HepG2 (cell line): ENCODE data around the gene TMEM167A. TPM values are rescaled to one million over a fixed set of nuclear protein-coding genes. Genes with fewer than 3 reads are reported as not detected.

Experiments
- ATF4 ChIP-seq, 2 experiments: fragments of 450-650 bp in 1 of 2; sonication (generic) in 1 of 2; formaldehyde crosslinking; IDR thresholded peaks; 2 replicates each; pipeline versions ENCODE4 v1.5.0 to v1.8.0; 2020 to 2022; ENCODE audit warnings: mild to moderate bottlenecking in 1 of 2, missing genetic modification reagents in 1 of 2
- ELF1 ChIP-seq: sonication (generic); formaldehyde crosslinking; IDR thresholded peaks from 2 replicates; pipeline ENCODE4 v1.4.0; 2020; ENCODE audit warnings: missing genetic modification reagents
- ELF3 ChIP-seq: IDR thresholded peaks from 2 replicates; pipeline ENCODE4 v1.6.1; 2016; ENCODE audit warnings: missing genetic modification reagents, missing compliant biosample characterization
- GABPA ChIP-seq, 2 experiments: IDR thresholded peaks; 2 replicates each; pipeline ENCODE4 v1.6.1; 2011 to 2016; ENCODE audit warnings: low read depth in 2 of 2, low read length in 1 of 2, missing biosample characterization in 1 of 2, missing genetic modification characterization in 1 of 2
- HDAC1 ChIP-seq: sonication (generic); formaldehyde crosslinking; IDR thresholded peaks from 2 replicates; pipeline ENCODE4 v1.5.1; 2020; ENCODE audit warnings: mild to moderate bottlenecking, missing genetic modification reagents
- HMGXB3 ChIP-seq: sonication (generic); formaldehyde crosslinking; IDR thresholded peaks from 2 replicates; pipeline ENCODE4 v1.4.0; 2020; ENCODE audit warnings: missing genetic modification reagents, borderline replicate concordance
- HNF4A ChIP-seq: sonication (generic); formaldehyde crosslinking; IDR thresholded peaks from 2 replicates; pipeline ENCODE4 v1.4.0; 2020; ENCODE audit warnings: missing genetic modification reagents
- MEF2D ChIP-seq: sonication (generic); formaldehyde crosslinking; IDR thresholded peaks from 2 replicates; pipeline ENCODE4 v1.5.1; 2020; ENCODE audit warnings: mild to moderate bottlenecking, missing genetic modification reagents
- NPAS2 ChIP-seq: sonication (generic); formaldehyde crosslinking; IDR thresholded peaks from 2 replicates; pipeline ENCODE4 v1.8.0; 2022; ENCODE audit warnings: mild to moderate bottlenecking, missing genetic modification reagents, borderline replicate concordance
- RXRB ChIP-seq: IDR thresholded peaks from 2 replicates; pipeline ENCODE4 v1.6.1; 2016; ENCODE audit warnings: borderline replicate concordance, missing genetic modification reagents, missing compliant biosample characterization
- SAP130 ChIP-seq: IDR thresholded peaks from 2 replicates; pipeline ENCODE4 v1.6.1; 2016; ENCODE audit warnings: low read depth
- SIX1 ChIP-seq: sonication (generic); formaldehyde crosslinking; IDR thresholded peaks from 2 replicates; pipeline ENCODE4 v1.4.0; 2020; ENCODE audit warnings: missing genetic modification reagents, borderline replicate concordance
- SOX13 ChIP-seq, 3 experiments: fragments of 450-650 bp in 1 of 3; sonication (generic) in 1 of 3; formaldehyde crosslinking in 1 of 3; IDR thresholded peaks in 2 of 3; conservative IDR thresholded peaks in 1 of 3; 2 replicates each; pipeline versions ENCODE4 v1.5.0 to v1.6.1; 2016 to 2020; ENCODE audit warnings: antibody characterized with exemption in 1 of 3, mild to moderate bottlenecking in 1 of 3, missing compliant biosample characterization in 1 of 3, missing genetic modification reagents in 1 of 3, moderate library complexity in 1 of 3
- SOX5 ChIP-seq: IDR thresholded peaks from 2 replicates; pipeline ENCODE4 v1.6.1; 2016; ENCODE audit warnings: borderline replicate concordance
- TAF1 ChIP-seq: sonication (generic); formaldehyde crosslinking; IDR thresholded peaks from 2 replicates; pipeline ENCODE4 v1.4.0; 2020; ENCODE audit warnings: missing genetic modification reagents
- ZNF264 ChIP-seq: sonication (generic); formaldehyde crosslinking; IDR thresholded peaks from 2 replicates; pipeline ENCODE4 v1.4.0; 2020; ENCODE audit warnings: missing genetic modification reagents
- ZNF543 ChIP-seq: sonication (generic); formaldehyde crosslinking; IDR thresholded peaks from 2 replicates; pipeline ENCODE4 v1.4.0; 2020; ENCODE audit warnings: mild to moderate bottlenecking, missing genetic modification reagents
- polyA plus RNA-seq, 8 experiments: library from polyadenylated mRNA; depleted of rRNA in 3 of 8; stranded (reverse) in 7 of 8; unstranded in 1 of 8; fragments of >200 nt; fragmentation: Illumina TruSeq in 4 of 8; extraction: Trizol in 4 of 8; gene quantifications; 2 replicates each; pipeline versions ENCODE4 v1.2.1 to v1.2.3, GENCODE V29; 2011 to 2016; ENCODE audit warnings: low read depth in 4 of 8, missing spikeins in 1 of 8, mixed read lengths in 1 of 8; ENCODE audit not compliant: insufficient read depth in 1 of 8
- total RNA-seq, 5 experiments: library from RNA; depleted of rRNA; stranded (reverse); fragments of >200 nt; fragmentation: Illumina TruSeq; extraction: Trizol; gene quantifications; 2 replicates each; pipeline ENCODE4 v1.2.3, GENCODE V29; 2016; ENCODE audit warnings: low read depth in 1 of 5
- TF ChIP-seq, protein P1 (sequence below): IDR thresholded peaks from 2 replicates; pipeline ENCODE4 v1.6.1; 2016; ENCODE audit warnings: low read depth, missing genetic modification reagents, missing compliant biosample characterization

TMEM167A gene
- total and polyA plus RNA-seq, 2 of the 13 experiments (the other 11 are each of a cell fraction or from before 2014, with no cell fraction given) = 47.0 to 78.7 TPM

- TF ChIP-seq ZNF543 (CRISPR knock-in tag) (no peak), NPAS2 (CRISPR knock-in tag) (no peak), HMGXB3 (CRISPR knock-in tag) (0 out of 2 replicates have a peak, but pooled peaks have one; percentile 54), ELF3 (CRISPR knock-in tag) (peak; percentile 97), SAP130 (peak; percentile 97), MEF2D (CRISPR knock-in tag) (peak; percentile 75), GABPA (IDR thresholded peaks at IDR 0.05; ENCODE audit: low read depth, low read length) (no peak), GABPA (CRISPR knock-in tag; IDR thresholded peaks at IDR 0.05; ENCODE audit: low read depth) (peak; percentile 65), ZNF264 (no peak), RXRB (CRISPR knock-in tag) (peak; percentile 93), HDAC1 (CRISPR knock-in tag) (peak; percentile 80), HNF4A (CRISPR knock-in tag) (peak; percentile 41; the same call in 1 of the 2 replicates), TAF1 (CRISPR knock-in tag) (no peak), SOX13 (IDR thresholded peaks at IDR 0.05) (peak; percentile 55; the same call in 1 of the 2 replicates), SOX13 (CRISPR knock-in tag; conservative IDR thresholded peaks at IDR 0.05 in 1 of 2, IDR thresholded peaks at IDR 0.05 in 1 of 2) (peak in 1 of 2 experiments; percentile 98; a peak in 2 of 4 replicates), SOX5 (peak; percentile 97), SIX1 (peak; percentile 99), ATF4 (CRISPR knock-in tag; IDR thresholded peaks at IDR 0.05) (peak in 1 of 2 experiments; percentile 77; a peak in 2 of 4 replicates), ELF1 (CRISPR knock-in tag) (peak; percentile 37; the same call in 1 of the 2 replicates)
- TF ChIP-seq, protein P1, sequence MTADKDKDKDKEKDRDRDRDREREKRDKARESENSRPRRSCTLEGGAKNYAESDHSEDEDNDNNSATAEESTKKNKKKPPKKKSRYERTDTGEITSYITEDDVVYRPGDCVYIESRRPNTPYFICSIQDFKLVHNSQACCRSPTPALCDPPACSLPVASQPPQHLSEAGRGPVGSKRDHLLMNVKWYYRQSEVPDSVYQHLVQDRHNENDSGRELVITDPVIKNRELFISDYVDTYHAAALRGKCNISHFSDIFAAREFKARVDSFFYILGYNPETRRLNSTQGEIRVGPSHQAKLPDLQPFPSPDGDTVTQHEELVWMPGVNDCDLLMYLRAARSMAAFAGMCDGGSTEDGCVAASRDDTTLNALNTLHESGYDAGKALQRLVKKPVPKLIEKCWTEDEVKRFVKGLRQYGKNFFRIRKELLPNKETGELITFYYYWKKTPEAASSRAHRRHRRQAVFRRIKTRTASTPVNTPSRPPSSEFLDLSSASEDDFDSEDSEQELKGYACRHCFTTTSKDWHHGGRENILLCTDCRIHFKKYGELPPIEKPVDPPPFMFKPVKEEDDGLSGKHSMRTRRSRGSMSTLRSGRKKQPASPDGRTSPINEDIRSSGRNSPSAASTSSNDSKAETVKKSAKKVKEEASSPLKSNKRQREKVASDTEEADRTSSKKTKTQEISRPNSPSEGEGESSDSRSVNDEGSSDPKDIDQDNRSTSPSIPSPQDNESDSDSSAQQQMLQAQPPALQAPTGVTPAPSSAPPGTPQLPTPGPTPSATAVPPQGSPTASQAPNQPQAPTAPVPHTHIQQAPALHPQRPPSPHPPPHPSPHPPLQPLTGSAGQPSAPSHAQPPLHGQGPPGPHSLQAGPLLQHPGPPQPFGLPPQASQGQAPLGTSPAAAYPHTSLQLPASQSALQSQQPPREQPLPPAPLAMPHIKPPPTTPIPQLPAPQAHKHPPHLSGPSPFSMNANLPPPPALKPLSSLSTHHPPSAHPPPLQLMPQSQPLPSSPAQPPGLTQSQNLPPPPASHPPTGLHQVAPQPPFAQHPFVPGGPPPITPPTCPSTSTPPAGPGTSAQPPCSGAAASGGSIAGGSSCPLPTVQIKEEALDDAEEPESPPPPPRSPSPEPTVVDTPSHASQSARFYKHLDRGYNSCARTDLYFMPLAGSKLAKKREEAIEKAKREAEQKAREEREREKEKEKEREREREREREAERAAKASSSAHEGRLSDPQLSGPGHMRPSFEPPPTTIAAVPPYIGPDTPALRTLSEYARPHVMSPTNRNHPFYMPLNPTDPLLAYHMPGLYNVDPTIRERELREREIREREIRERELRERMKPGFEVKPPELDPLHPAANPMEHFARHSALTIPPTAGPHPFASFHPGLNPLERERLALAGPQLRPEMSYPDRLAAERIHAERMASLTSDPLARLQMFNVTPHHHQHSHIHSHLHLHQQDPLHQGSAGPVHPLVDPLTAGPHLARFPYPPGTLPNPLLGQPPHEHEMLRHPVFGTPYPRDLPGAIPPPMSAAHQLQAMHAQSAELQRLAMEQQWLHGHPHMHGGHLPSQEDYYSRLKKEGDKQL = peak; percentile 95
These were observed 7.9 kb upstream of the TMEM167A start (continued) for GRCh38 chr5:83085106-83085505.
